Measurements from ENCODE around the gene UBL4A. TPM values are rescaled to one million over a fixed set of nuclear protein-coding genes. Genes with fewer than 3 reads are reported as not detected.

The UBL4A gene
- total RNA-seq, 1 experiment from 2014 or later, result 101 TPM

DNA sequence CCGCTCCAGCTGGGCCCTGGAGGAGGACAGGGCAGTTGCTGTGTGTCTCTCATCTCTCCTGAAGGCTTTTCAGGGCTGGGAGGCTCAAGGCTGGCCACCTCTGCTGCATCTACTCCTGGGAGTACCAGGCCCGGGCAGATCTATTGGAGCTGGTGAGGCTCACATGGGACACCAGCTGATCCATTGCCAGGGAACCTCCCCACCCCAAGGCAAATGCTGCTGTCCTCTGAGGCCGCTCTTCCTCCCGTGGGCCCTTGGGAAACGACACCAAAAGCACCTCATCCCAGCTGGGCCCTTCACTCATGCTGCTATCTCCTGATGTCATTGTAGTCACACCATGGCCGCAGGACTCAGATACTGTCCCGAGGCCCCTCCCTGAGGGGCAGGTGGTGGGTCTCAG lies 3.6 kb downstream of the UBL4A start:
- no peak for DNase-seq (ENCODE audit: low read depth)

DNA sequence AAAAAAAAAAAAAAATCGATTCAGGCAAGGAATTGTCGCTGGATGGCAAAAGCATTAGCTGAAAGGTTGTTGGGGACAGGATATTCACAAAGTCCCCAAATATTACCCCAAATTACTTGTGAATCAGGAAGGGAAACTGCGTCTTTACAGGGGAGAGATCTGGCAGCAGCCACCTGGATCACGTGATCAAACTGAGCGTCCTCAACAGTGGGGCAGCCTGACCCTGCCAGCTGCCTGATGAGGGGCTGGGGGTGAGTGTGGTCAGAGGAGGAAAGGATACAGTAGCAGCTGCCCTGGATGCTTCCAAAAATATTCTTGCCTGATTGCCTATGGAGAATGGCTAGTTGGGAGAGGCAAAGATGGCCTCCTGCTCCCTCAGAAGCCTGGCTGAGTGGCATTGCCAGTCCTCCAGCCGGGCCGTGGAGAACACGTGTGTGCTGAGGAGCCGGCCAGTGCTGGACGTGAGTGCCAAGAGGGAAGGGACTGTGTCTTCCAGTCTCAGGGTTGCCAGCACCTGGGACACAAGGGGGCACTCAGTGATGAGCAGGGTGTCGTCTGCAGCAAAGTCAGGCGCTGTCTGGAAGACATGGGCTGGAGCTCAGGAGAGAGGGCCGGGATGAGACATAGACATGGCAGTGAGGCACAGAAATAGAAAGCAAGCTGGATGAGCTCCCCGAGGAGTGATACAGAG lies 4.4 kb downstream of the UBL4A start:
- no peak for DNase-seq (ENCODE audit: low read depth)

DNA sequence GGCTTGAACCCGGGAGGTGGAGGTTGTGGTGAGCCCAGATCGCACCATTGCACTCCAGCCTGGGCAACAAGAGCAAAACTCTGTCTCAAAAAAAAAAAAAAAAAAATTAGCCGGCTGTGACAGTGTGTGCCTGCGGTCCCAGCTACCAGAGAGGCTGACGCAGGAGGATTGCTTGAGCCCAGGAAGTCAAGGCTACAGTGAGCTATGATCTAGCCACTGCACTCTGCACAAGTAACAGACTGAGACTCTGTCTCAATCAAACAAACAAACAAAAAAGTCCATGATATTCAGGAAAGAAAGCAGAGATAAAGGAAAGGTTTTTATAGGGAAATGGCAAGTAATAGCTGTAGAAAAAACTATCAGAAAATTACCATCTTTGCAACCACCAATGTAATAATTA lies 5.2 kb downstream of the UBL4A start:
- DNase-seq (ENCODE audit: low read depth), result no peak

DNA sequence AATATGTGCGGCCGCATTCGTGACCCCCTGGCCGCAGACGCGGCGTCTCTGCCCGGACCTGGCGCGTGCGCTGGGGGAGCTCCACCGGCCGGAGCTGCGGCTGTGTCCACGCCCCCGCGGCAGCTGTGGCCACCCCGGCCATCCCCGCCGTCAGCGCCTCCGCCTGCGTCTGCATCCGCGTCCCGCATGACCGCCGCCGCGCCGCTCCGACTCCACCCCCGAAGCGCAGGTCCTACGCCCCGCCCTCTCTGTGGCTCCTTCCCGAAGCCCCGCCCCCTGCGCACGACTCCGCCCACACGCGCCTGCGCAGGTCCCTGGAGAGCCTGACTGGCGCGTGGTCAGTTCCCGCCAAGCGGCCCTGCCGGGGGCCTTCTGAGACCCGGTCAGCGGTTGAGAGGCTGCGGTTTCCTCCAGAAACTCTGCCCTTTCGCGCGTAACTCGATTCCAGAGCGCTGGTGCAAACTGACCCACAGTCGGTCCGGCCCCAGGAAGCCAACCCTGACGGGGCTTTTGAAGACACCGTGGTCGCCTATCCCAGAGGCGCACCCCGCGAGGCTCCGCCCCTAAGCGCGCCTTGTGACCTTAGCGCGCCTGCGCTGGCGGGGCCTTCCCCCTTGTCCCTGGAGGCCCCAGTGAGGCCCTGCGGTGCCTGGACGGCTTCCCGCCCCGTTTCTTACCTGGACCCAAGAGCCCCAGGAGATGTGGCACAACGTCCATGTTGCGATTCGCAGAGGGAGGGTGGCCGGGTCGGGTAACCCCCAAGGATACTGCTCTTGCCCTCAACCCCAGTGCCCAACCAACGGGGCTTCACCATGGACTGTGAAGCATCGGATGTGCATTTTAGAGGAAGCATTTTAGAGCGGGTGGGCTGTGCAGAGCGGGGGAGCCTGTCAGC lies 7.4 kb downstream of the UBL4A start, which contains the start of gene LAGE3:
LAGE3 (minus strand) TSS at position 554 of the 895 bp plus-strand sequence; CDS start at position 188, 366 bp downstream.
- peak; percentile 89 for DNase-seq (ENCODE audit: low read depth)

DNA sequence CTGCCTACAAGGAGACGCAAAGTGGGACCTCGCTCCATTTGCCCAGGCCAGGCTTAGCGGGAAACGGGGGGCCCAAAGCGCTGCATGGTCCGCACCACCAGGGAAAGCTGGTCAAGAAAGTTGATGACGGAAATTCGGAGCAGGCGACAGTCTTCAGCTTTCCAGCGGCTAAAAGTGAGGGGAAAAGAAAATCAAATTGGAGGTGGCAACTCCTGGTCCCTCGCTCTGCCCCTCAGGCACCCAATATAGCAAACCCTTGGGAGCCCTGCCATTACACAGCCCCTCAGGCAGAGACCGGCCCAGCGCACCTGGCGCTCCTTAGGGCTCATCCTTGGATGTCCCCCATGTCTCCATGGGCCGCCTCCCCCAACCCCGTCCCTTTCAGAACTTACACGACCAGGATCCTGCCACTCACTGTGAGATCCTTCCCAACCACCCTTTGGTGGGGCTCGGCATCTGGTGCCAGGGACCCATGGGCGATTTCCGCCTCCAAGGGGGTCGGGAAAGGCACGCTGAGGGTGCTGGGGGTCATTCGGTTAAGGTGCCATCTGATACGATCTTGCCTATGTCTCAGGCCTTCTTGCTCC lies 8.4 kb downstream of the UBL4A start:
- DNase-seq (ENCODE audit: low read depth), result no peak

DNA sequence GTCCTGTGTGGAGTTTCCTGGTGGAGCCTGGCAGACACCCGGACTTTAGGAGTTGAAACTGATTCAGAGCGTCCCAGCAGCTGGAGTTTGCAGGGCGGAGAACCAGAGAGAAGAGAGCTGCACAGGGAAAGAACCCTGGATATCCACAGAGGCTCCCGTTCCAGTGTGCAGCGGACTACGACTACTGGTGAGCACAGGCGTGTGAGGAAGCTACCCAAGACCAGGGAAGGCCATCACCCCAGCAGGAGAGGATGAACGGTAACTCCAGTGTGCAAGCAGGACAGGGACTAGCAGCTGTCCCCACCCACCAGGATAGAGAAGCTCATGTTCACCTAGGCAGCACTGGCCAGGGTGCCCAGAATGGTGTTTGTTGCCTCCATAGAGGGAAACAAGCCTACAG lies 9.6 kb downstream of the UBL4A start:
- DNase-seq (ENCODE audit: low read depth), result no peak

DNA sequence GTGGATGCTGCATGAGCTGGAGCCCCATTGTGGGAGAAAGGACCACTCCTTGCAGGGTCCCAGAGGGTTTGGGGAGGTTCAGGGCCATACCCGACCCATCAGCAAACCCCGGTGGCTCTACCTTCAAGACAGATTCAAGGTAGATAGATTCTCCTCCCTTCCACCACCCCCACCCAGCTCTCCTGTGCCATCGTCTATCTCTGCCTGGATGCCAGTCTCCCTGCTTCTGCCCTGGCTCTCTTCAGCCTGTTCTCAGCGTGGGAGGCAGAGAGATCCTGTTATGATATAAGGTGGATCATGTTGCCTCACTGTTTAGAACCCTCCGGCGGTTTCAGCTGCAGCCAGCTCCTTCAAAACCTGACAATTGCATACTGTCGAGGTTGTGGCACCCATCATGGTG lies 12.7 kb downstream of the UBL4A start:
- DNase-seq (ENCODE audit: low read depth), result no peak

DNA sequence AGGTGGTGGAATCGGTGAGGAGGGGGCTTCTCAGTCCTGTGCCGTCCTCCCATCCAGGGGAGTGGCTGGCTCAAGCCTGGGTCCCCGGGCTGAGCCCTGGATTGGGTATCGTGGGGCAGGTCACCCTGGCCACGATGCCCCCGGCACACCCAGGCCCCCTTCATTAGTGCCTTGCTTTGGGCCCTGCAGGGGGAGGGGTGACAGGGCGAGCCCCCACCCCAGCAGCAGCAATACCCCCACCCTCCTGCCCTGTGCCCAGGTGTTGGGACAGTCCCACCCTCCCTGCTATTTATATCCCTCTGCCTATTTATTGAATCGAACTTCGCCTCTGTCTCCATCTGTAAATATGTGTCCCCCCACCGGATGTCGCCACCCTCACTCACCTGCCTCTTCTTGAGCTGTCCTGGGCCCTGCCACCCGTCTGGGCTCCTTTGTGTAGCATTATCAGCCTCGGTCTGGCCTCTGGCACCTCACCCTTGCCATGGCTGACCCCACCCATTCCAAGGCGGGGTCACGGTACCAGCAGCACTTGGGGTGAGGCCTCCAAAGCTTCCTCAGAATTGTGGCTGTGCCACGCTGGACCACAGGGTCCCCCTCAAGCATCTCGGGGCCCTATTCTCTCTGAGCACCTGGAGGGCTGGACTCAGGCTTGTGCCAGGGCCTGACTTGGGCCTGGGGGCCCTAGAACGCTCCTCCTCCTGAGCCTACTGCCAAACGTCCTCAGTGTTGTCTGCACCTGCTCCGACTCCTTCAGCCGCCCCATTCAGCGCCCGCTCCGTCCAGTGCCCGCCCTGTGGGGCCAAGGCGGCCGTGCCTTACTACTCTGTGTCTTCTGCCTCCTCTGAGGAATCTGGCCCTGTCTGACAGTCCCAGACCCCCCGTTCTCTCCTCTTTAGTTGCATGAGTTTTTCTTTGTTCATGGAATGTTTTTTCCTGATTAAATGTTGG lies 13.5 kb downstream of the UBL4A start:
- DNase-seq (ENCODE audit: low read depth), result no peak

DNA sequence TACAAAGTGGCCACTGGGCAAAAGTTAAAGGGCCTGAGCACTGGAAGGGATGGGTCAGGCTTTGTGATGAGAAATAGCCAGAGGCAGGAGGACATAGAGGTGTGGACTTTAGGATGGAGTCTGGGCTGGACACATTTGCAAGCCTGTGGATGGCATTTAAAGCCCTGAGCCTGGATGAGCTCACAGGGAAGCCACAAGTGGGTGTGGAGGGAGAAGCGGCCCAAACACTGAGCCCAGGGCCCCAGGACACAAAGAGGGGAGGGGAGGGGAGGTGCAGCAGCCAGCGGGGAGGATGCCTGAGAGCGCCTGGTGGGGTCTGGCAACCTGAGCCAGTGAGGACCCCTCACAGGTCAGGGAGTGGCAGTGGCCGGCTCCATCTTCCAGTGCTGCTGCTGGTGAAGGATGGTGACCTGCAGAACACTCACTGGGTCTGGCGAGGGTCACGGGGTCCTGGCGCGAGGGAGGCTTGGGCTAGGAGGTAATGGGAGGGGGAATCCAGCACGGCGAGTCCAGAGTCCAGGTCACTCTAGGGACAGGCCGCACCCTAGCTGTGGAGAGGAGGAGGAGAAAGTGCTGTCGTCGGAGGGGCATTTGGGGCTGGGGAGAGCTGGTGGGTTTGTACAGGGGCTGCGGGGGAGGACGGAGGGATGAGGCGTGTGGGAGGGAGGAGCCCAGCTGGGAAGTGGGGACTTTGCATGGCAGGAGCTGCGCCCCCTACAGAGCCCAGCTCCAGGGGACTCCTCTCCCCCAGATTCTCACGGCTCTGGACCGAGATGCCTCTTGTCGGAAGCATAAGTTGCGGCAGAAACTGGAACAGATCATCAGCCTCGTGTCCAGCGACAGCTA lies 14.4 kb downstream of the UBL4A start:
- no peak for DNase-seq (ENCODE audit: low read depth)

DNA sequence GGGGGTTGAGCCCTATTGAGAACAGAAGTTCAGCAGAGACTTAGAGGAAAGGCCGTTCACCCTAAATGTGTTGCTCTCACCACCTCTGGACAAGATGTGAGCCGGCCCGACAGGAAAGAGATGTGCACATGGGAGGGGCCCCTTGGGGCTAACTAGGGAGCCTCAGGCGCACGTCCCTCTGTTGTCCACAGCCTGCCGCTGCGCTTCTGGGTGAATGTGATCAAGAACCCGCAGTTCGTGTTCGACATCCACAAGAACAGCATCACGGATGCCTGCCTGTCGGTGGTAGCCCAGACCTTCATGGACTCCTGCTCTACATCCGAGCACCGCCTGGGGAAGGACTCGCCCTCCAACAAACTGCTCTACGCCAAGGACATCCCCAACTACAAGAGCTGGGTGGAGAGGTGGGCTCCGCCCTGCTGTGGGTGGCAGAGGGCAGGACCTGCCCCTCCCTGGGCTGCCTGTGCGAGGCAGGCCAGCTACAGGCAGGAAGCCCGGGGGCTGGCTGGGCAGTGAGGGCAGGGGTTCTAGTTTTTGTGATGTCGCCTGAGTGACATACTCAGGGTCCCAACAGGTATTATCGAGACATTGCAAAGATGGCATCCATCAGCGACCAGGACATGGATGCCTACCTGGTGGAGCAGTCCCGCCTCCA lies 15.4 kb downstream of the UBL4A start:
- DNase-seq (ENCODE audit: low read depth), result no peak

DNA sequence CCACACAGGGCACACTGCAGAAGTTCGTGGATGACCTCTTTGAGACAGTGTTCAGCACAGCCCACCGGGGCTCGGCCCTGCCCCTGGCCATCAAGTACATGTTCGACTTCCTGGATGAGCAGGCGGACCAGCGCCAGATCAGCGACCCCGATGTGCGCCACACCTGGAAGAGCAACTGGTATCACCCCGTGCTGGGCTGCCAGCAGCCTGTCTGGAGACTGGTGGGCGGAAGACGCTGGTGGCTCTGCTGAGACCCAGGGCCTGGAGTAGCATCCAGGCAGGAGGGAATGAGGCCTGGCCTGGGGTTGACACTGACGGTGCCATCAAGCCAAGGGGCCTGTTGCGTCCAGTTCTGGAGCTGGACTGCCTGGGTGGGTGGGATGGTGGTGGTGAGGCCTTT lies 16.0 kb downstream of the UBL4A start:
- DNase-seq (ENCODE audit: low read depth), result no peak

DNA sequence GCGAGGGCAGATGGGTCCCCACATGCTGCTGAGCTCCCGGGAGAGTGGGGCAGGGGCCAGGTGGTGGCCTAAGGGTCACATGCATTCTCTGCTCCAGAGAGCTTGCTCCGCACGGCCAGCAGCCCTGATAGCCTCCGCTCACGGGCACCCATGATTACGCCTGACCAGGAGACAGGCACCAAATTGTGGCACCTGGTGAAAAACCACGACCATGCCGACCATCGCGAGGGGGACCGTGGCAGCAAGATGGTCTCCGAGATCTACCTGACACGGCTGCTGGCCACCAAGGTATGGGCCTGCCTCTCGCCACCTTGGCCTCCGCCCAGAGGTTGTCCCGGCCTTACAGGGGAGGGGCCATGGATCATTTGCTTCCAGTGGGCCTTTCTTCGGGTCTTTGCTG lies 16.5 kb downstream of the UBL4A start:
- DNase-seq (ENCODE audit: low read depth), result no peak

DNA sequence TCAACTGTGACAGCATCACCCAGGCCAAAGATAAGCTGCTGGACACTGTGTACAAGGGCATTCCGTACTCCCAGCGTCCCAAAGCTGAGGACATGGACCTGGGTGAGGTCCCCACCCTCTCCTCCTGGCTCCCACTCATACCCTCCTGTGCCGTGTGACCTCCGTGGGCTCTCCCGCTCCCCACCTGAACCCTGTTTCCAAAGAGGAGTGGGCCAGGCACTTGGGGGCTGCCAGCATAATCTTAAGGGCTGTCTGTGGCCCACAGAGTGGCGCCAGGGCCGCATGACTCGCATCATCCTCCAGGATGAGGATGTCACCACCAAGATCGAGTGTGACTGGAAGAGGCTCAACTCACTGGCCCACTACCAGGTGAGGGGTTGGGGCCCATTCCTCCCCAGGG lies 17.3 kb downstream of the UBL4A start:
- no peak for DNase-seq (ENCODE audit: low read depth)

DNA sequence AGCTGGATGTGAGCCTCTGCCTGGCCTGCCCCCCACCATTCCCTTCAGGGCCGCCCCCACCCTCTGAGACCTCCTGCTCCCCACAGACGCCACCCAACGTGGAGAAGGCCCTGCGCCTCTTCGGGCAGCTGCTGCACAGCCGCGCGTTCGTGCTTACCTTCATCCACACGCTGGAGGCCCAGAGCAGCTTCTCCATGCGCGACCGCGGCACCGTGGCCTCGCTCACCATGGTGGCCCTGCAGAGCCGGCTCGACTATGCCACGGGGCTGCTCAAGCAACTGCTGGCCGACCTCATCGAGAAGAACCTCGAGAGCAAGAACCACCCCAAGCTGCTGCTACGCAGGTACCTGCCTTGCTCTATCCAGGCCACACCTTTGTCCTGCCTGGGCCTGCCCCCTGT lies 18.2 kb downstream of the UBL4A start:
- DNase-seq (ENCODE audit: low read depth), result no peak

DNA sequence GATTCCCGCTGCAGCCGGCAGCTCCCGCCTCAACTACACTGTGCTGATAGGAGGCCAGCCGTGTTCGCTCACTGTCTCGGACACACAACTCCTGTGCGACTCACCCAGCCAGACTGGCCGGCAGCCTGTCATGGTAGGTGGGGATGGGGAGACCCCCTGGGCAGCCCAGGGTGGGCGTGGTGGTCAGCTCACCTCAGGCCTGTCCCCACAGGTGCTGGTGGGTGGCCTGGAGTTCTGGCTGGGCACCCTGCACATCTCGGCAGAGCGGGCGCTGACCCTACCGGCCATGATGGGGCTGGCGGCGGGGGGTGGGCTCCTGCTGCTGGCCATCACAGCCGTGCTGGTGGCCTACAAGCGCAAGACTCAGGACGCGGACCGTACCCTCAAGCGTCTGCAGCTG lies 18.9 kb downstream of the UBL4A start:
- DNase-seq (ENCODE audit: low read depth), result no peak

DNA sequence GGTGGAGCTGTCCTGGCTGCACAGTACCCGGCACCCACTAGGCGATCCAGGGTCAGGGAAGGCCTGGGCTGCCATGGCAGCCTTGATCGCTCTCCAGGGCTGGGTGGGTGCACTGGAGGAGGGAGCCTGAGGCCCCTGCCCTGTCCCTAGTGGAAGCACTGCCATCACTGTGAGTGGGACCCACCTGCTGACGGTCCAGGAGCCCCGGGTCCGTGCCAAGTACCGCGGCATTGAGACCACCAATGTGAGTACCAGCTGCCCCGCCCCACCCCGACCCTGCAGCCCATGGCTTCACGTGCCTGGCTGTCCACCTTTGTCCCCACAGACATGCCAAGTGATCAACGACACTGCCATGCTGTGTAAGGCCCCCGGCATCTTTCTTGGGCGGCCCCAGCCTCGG lies 19.5 kb downstream of the UBL4A start:
- DNase-seq (ENCODE audit: low read depth), result no peak

DNA sequence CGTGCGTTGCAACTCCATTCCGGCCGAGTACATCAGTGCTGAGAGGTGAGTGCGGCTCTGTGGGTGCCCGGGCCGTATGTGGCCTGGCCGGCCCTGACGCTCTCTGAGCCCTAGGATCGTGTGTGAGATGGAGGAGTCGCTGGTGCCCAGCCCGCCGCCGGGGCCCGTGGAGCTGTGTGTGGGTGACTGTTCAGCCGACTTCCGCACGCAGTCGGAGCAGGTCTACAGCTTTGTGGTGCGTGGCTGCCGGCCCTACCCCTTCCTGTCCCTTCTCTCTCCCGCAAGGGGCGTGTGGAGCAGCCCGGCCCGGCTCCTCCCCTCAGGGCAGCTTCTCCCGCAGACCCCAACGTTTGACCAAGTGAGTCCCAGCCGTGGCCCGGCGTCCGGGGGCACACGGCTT lies 20.4 kb downstream of the UBL4A start:
- DNase-seq (ENCODE audit: low read depth), result no peak

DNA sequence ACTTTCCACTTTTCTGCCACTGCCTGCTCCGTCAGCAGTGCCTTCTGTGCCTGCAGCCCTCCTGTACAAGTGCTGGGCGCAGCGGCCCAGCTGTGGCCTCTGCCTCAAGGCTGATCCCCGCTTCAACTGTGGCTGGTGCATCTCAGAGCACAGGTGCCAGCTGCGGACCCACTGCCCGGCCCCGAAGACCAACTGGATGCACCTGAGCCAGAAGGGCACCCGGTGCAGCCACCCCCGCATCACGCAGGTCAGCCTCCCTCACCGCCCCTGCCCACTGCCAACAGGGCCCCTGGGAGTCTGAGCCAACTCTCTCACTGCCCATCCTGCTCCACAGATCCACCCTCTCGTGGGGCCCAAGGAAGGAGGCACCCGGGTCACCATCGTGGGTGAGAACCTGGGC lies 20.8 kb downstream of the UBL4A start:
- DNase-seq (ENCODE audit: low read depth), result no peak

DNA sequence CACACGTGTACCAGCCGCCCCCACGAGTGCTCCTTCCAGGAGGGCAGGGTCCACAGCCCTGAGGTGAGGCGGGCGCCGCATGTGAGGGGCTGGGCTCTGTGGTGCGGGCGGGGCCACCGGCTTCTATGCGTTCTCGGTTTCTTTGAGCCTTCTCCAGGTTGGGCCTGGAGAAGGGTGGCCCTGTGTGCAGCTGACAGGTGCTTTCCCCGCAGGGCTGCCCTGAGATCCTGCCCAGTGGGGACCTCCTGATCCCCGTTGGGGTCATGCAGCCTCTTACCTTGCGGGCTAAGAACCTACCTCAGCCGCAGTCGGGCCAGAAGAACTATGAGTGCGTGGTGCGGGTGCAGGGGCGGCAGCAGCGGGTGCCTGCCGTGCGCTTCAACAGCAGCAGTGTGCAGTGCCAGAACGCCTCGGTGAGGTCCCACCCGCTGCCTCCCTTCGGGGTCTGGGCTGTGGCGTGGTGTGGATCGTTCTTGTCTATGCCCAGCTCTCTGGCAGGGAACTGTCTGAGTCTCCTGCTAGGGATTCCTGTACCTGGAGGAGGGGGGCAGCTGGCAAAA lies 21.5 kb downstream of the UBL4A start:
- DNase-seq (ENCODE audit: low read depth), result no peak

Measured in M059J (cell line).